IPS DF 4.7 (cell line): Measurements from ENCODE around the gene CPSF4.

Source experiments
- DNase-seq: peaks from one replicate; pipeline ENCODE4 v3.0.0-alpha.2; 2013; ENCODE audit warnings: low spot score; ENCODE audit errors: extremely low read depth

The CPSF4 gene

GRCh38 chr7:99448855-99449254 lies 10.1 kb downstream of the CPSF4 start:
- no peak for DNase-seq

GRCh38 chr7:99449326-99449725 lies 10.6 kb downstream of the CPSF4 start:
- DNase-seq: no peak

GRCh38 chr7:99451936-99452335 lies 13.2 kb downstream of the CPSF4 start:
- no peak for DNase-seq

GRCh38 chr7:99452541-99452940 lies 13.8 kb downstream of the CPSF4 start:
- no peak for DNase-seq

- DNase-seq: no peak
Observed at GRCh38 chr7:99453105-99453504, 14.4 kb downstream of the CPSF4 start.

- DNase-seq: no peak
Observed at GRCh38 chr7:99455874-99456273, 17.1 kb downstream of the CPSF4 start.

GRCh38 chr7:99456288-99456687 lies 17.5 kb downstream of the CPSF4 start:
- DNase-seq: no peak

- no peak for DNase-seq
Observed at GRCh38 chr7:99457050-99457649, 18.4 kb downstream of the CPSF4 start.

- DNase-seq: no peak
Observed at GRCh38 chr7:99457650-99458493, 19.1 kb downstream of the CPSF4 start.

- DNase-seq: no peak
Observed at GRCh38 chr7:99459087-99459486, 20.3 kb downstream of the CPSF4 start.

- DNase-seq: no peak
Observed at GRCh38 chr7:99460651-99461050, 21.9 kb downstream of the CPSF4 start.

- no peak for DNase-seq
Observed at GRCh38 chr7:99461221-99461620, 22.5 kb downstream of the CPSF4 start.

GRCh38 chr7:99465421-99465768 lies 26.7 kb downstream of the CPSF4 start:
- DNase-seq: no peak

- DNase-seq: no peak
Observed at GRCh38 chr7:99468336-99468918, 29.7 kb downstream of the CPSF4 start.

GRCh38 chr7:99469381-99470065 lies 30.8 kb downstream of the CPSF4 start:
- no peak for DNase-seq

GRCh38 chr7:99472561-99473314 lies 34.0 kb downstream of the CPSF4 start, which contains the start of gene ZNF789:
ZNF789 (plus strand) TSS chr7:99472890; CDS start chr7:99476457, 3,567 bp downstream.
- peak; percentile 83 for DNase-seq

- no peak for DNase-seq
Observed at GRCh38 chr7:99473315-99473596, 34.5 kb downstream of the CPSF4 start.

- DNase-seq: no peak
Observed at GRCh38 chr7:99476107-99476506, 37.4 kb downstream of the CPSF4 start.

- no peak for DNase-seq
Observed at GRCh38 chr7:99478464-99479440, 40.0 kb downstream of the CPSF4 start.

- no peak for DNase-seq
Observed at GRCh38 chr7:99485094-99485493, 46.4 kb downstream of the CPSF4 start.
